WTC11 (cell line): Measurements from ENCODE around the gene PSEN1. TPM values are rescaled to one million over a fixed set of nuclear protein-coding genes. Genes with fewer than 3 reads are reported as not detected.
A peak's percentile ranks its signal among the peaks of the same experiment; 100 is the strongest.

Experiments used
- ATAC-seq: fragments of 200-7000 bp; cut with Tn5 transposase; 2 replicates; pipeline ENCODE4 v1.10.0; 2021; ENCODE audit warnings: mild to moderate bottlenecking, moderate library complexity
- CTCF ChIA-PET: fragments of 300-600 bp; sonication (Branson Sonifier 250); formaldehyde crosslinking; loops from one replicate; lab custom pipeline; 2021; ENCODE audit warnings: antibody characterized with exemption; lab: Charles Lee
- POLR2A ChIA-PET: fragments of 350-600 bp; sonication (Branson Sonifier 250); formaldehyde crosslinking; loops from one replicate; lab custom pipeline; 2021; ENCODE audit warnings: antibody characterized with exemption; lab: Charles Lee
- DNase-seq: peaks from one replicate; pipeline ENCODE4 v3.0.0; 2021; ENCODE audit warnings: low spot score
- H3K27ac Mint-ChIP-seq: 2 replicates; pipeline ENCODE4 v1.8.0; 2021; ENCODE audit warnings: mixed read lengths
- H3K27me3 Mint-ChIP-seq: 2 replicates; pipeline ENCODE4 v1.8.0; 2021; ENCODE audit warnings: low read depth, mild to moderate bottlenecking, moderate library complexity, mixed read lengths
- H3K36me3 Mint-ChIP-seq: 2 replicates; pipeline ENCODE4 v1.8.0; 2021; ENCODE audit warnings: mixed read lengths
- H3K4me1 Mint-ChIP-seq: 2 replicates; pipeline ENCODE4 v1.8.0; 2022; ENCODE audit warnings: mixed read lengths
- H3K4me3 Mint-ChIP-seq: 2 replicates; pipeline ENCODE4 v1.8.0; 2021; ENCODE audit warnings: mild to moderate bottlenecking, moderate library complexity, mixed read lengths
- H3K9me3 Mint-ChIP-seq: 2 replicates; pipeline ENCODE4 v1.8.0; 2021; ENCODE audit warnings: mixed read lengths
- ATF6 ChIP-seq: sonication (generic); formaldehyde crosslinking; IDR thresholded peaks from 2 replicates; pipeline ENCODE4 v1.8.1; 2023; ENCODE audit warnings: mild to moderate bottlenecking, missing genetic modification reagents
- CDX4 ChIP-seq: fragments of 250-450 bp; sonication (Bioruptor Pico); IDR thresholded peaks from 2 replicates; pipeline ENCODE4 v1.9.0; 2021; ENCODE audit warnings: moderate library complexity, mild to moderate bottlenecking, inconsistent platforms, borderline replicate concordance
- GABPB1 ChIP-seq: sonication (generic); formaldehyde crosslinking; IDR thresholded peaks from 2 replicates; pipeline ENCODE4 v1.8.1; 2023; ENCODE audit warnings: mild to moderate bottlenecking, missing genetic modification reagents
- GTF2I ChIP-seq: fragments of 250-450 bp; sonication (Bioruptor Pico); conservative IDR thresholded peaks from 2 replicates; pipeline ENCODE4 v1.4.0; 2021; ENCODE audit warnings: mild to moderate bottlenecking
- IRF2 ChIP-seq: sonication (generic); formaldehyde crosslinking; IDR thresholded peaks from 2 replicates; pipeline ENCODE4 v1.8.0; 2022; ENCODE audit warnings: low read depth, missing genetic modification reagents, borderline replicate concordance
- JAZF1 ChIP-seq: fragments of 250-450 bp; sonication (Bioruptor Pico); IDR thresholded peaks from 2 replicates; pipeline ENCODE4 v1.9.0; 2021; ENCODE audit warnings: moderate library complexity, mild to moderate bottlenecking, inconsistent platforms
- JUN ChIP-seq: sonication (generic); formaldehyde crosslinking; IDR thresholded peaks from 2 replicates; pipeline ENCODE4 v1.8.0; 2023; ENCODE audit warnings: mild to moderate bottlenecking, missing genetic modification reagents
- MYBL2 ChIP-seq: sonication (generic); formaldehyde crosslinking; IDR thresholded peaks from 2 replicates; pipeline ENCODE4 v1.8.1; 2023; ENCODE audit warnings: mild to moderate bottlenecking, moderate library complexity, missing genetic modification reagents
- NFE2L1 ChIP-seq: sonication (generic); formaldehyde crosslinking; IDR thresholded peaks from 2 replicates; pipeline ENCODE4 v1.8.1; 2023; ENCODE audit warnings: missing genetic modification reagents
- PRDM15 ChIP-seq: sonication (generic); formaldehyde crosslinking; IDR thresholded peaks from 2 replicates; pipeline ENCODE4 v1.8.0; 2022; ENCODE audit warnings: missing genetic modification reagents
- SOX15 ChIP-seq: fragments of 250-450 bp; sonication (Bioruptor Pico); IDR thresholded peaks from 2 replicates; pipeline ENCODE4 v1.9.0; 2021; ENCODE audit warnings: mild to moderate bottlenecking
- SP1 ChIP-seq: sonication (generic); formaldehyde crosslinking; conservative IDR thresholded peaks from 2 replicates; pipeline ENCODE4 v1.8.1; 2022; ENCODE audit warnings: missing genetic modification reagents
- TCF7 ChIP-seq: sonication (generic); formaldehyde crosslinking; IDR thresholded peaks from 2 replicates; pipeline ENCODE4 v1.8.0; 2022; ENCODE audit warnings: mild to moderate bottlenecking, low read depth, missing genetic modification reagents, moderate library complexity
- TEAD4 ChIP-seq: sonication (generic); formaldehyde crosslinking; IDR thresholded peaks from 2 replicates; pipeline ENCODE4 v1.8.0; 2022; ENCODE audit warnings: mild to moderate bottlenecking, missing genetic modification reagents
- ZNF138 ChIP-seq: sonication (generic); formaldehyde crosslinking; conservative IDR thresholded peaks from 2 replicates; pipeline ENCODE4 v1.8.1; 2022; ENCODE audit warnings: mild to moderate bottlenecking, moderate library complexity, missing genetic modification reagents
- ZNF263 ChIP-seq: sonication (generic); formaldehyde crosslinking; IDR thresholded peaks from 2 replicates; pipeline ENCODE4 v1.8.1; 2022; ENCODE audit warnings: low read depth, mild to moderate bottlenecking, moderate library complexity, missing genetic modification reagents
- ZNF317 ChIP-seq: sonication (generic); formaldehyde crosslinking; IDR thresholded peaks from 2 replicates; pipeline ENCODE4 v1.8.1; 2023; ENCODE audit warnings: low read depth, mild to moderate bottlenecking, moderate library complexity, missing genetic modification reagents, borderline replicate concordance
- ZNF425 ChIP-seq: fragments of 250-450 bp; sonication (Bioruptor Pico); conservative IDR thresholded peaks from 2 replicates; pipeline ENCODE4 v1.9.0; 2021; ENCODE audit warnings: mild to moderate bottlenecking
- ZNF671 ChIP-seq: fragments of 250-450 bp; sonication (Bioruptor Pico); IDR thresholded peaks from 2 replicates; pipeline ENCODE4 v1.8.0; 2021; ENCODE audit warnings: mild to moderate bottlenecking
- total RNA-seq: library from RNA; stranded (reverse); gene quantifications from 3 replicates; pipeline ENCODE4 v1.2.3, GENCODE V29; 2021
- TF ChIP-seq, protein P1 (sequence below): sonication (generic); formaldehyde crosslinking; IDR thresholded peaks from 2 replicates; pipeline ENCODE4 v1.8.1; 2023; ENCODE audit warnings: mild to moderate bottlenecking, missing genetic modification reagents, moderate library complexity

PSEN1 gene
- total RNA-seq, 1 experiment from 2014 or later = 26.6 TPM

DNA sequence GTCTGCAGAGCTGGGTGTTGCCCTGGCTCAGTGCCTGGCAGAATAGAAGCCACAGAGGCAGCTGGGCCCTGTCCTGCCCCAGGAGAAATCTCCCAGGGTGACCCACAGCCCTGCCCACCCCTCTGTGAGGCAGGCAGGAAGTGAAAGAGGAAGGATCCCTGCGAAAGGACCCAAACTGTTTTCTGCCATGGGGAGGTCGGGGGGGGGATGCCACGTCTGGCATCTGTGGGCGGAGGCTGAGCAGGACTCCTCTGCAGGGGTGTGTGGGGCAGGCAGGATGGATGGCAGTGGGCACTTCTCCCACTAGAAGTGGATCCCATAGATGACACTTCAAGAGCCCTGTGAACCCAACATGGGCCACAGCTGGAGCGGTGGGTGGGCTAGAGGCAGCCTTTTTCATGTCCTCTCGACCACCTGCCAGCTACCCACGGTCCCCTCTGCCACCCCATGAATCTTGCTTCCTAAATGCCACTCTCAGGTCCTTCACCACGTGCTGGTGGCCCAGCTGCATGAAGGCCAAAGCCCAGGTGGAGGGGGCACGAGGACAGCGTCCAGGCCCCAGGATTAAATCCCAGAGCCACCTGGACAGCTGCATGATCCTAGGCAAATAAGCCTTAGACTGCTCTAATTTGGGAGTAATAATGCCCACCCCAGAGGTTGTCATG lies 104.6 kb downstream of the PSEN1 start (continued):
- TF ChIP-seq PRDM15 (CRISPR knock-in tag) (no peak), ZNF317 (CRISPR knock-in tag) (no peak)

DNA sequence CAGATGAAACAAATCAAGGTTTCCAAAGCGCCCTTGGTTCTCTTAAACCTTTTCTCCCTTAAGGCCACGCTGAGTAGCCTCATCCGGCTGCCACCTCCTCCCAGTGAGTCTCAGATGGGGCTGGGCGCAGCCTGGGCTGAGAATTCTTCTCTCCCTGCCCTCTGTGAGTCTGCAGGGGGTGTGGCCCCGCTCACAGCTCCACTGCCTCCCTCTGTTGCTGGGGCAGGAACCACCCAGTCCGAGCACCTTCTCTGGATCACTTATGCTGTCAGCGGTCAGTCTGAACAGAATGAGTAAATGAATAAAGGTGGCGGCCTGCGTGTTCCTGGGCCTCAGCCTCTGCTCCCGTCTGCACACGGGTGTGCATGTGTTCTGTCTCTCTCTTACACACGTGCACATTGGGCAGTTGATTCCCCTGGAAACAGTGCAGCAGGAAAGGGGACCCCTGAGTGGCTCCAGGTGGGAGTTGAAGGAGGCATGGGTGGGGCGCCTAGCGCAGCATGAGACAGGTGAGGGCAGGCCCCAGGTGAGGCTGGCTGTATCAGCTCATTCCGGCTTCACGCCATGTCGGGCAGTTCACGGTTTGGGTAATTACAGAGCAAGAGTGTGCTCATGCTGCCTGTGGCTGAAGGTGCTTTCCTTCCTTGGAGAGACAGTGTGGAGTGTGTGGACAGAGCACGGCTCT lies 105.3 kb downstream of the PSEN1 start:
- POLR2A ChIA-PET = interaction anchor here (0.6 kb wide), 1 partner anchor 338 kb away, joined by 4 read pairs; no protein-coding TSS in a partner anchor
- no peak overlapping the region for H3K4me3 Mint-ChIP-seq
- no peak for DNase-seq
- CTCF ChIA-PET = interaction anchor here (1.4 to 2.2 kb wide), 2 partner anchors 9 to 43 kb away, joined by 6 read pairs; no protein-coding TSS in a partner anchor
- H3K4me1 Mint-ChIP-seq = peaks cover 31% of the 10 kb centered on the region
- H3K27ac Mint-ChIP-seq = no peak overlapping the region
- no peaks in the 10 kb centered on the region for H3K9me3 Mint-ChIP-seq
- no peak for TF ChIP-seq ZNF671 (CRISPR knock-in tag)
- no peak for TF ChIP-seq MYBL2
- TF ChIP-seq JAZF1 (CRISPR knock-in tag) = no peak
- TF ChIP-seq ZNF263 (CRISPR knock-in tag) = no peak
- TF ChIP-seq ZNF138 (CRISPR knock-in tag) = no peak
- no peak for TF ChIP-seq IRF2 (CRISPR knock-in tag)
- no peak for TF ChIP-seq TEAD4 (CRISPR knock-in tag)
- TF ChIP-seq GTF2I (CRISPR knock-in tag) = no peak
- TF ChIP-seq ZNF425 (CRISPR knock-in tag) = no peak
- H3K27me3 Mint-ChIP-seq = peaks cover 29% of the 10 kb centered on the region
- ATAC-seq = peak; percentile 5
- no peaks in the 10 kb centered on the region; the same call in 1 of the 2 replicates for H3K36me3 Mint-ChIP-seq

DNA sequence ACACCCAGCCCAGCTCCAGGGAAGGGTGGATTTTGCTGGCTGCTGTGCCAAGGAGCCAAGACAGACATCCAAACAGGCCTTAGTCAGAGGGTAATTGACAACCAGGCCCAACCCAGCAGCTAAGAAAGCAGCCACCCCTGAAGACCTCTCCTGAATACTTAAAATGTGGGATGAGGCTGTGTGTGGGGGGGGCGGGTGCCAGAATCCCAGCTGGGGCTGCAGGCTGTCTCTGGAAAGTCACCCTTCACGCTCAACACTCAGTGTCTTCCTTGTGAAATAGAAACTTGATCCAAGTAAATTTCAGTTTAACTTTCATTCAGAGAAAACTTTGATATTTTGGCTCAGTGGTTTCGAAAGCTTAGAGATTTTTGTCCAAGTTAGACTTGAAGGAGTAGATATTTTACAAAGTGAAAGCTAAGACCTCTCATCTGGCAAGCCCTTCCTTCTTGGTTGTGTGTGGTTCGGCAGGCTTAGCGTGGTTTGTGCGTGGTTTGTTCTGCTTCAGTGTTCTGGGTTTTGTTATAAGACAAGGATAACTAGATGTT lies 106.1 kb downstream of the PSEN1 start:
- H3K4me1 Mint-ChIP-seq = peaks cover 30% of the 10 kb centered on the region
- H3K27me3 Mint-ChIP-seq = peaks cover 22% of the 10 kb centered on the region
- POLR2A ChIA-PET = interaction anchor here (0.6 kb wide), 1 partner anchor 337 kb away, joined by 4 read pairs; no protein-coding TSS in a partner anchor
- CTCF ChIA-PET = interaction anchor here (0.8 to 2.2 kb wide), 2 partner anchors 10 kb away, joined by 4 to 6 read pairs; no protein-coding TSS in a partner anchor
- H3K27ac Mint-ChIP-seq = 0 out of 2 replicates have a peak overlapping the region, but pooled peaks have one; percentile 75
- no peak for DNase-seq
- no peaks in the 10 kb centered on the region for H3K9me3 Mint-ChIP-seq
- ATAC-seq = no peak
- no peaks in the 10 kb centered on the region; the same call in 1 of the 2 replicates for H3K36me3 Mint-ChIP-seq
- H3K4me3 Mint-ChIP-seq = no peak overlapping the region
- no peak for TF ChIP-seq MYBL2
- TF ChIP-seq SP1 = no peak
- TF ChIP-seq JUN (CRISPR knock-in tag) = no peak
- TF ChIP-seq SOX15 = no peak
- no peak for TF ChIP-seq TEAD4 (CRISPR knock-in tag)
- no peak for TF ChIP-seq TCF7 (CRISPR knock-in tag)
- TF ChIP-seq ATF6 (CRISPR knock-in tag) = no peak
- no peak for TF ChIP-seq NFE2L1 (CRISPR knock-in tag)
- TF ChIP-seq, protein P1, sequence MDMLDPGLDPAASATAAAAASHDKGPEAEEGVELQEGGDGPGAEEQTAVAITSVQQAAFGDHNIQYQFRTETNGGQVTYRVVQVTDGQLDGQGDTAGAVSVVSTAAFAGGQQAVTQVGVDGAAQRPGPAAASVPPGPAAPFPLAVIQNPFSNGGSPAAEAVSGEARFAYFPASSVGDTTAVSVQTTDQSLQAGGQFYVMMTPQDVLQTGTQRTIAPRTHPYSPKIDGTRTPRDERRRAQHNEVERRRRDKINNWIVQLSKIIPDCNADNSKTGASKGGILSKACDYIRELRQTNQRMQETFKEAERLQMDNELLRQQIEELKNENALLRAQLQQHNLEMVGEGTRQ (CRISPR knock-in tag) = no peak
- TF ChIP-seq GABPB1 (CRISPR knock-in tag) = no peak
- TF ChIP-seq CDX4 (CRISPR knock-in tag) = no peak
